Glomerular visceral epithelial cell (primary cell): ENCODE measurements around the gene LRCH1.
A peak's percentile ranks its signal among the peaks of the same experiment; 100 is the strongest.

Experiments
- DNase-seq: peaks from one replicate; pipeline ENCODE4 v3.0.0-alpha.2; 2016; ENCODE audit errors: extremely low spot score

Gene LRCH1

GRCh38 chr13:46593398-46593797 is 40.4 kb downstream of the LRCH1 start:
- no peak for DNase-seq

- no peak for DNase-seq
Observed at GRCh38 chr13:46594374-46595078, 41.6 kb downstream of the LRCH1 start.

GRCh38 chr13:46595136-46595884 is 42.3 kb downstream of the LRCH1 start:
- peak; percentile 37 for DNase-seq

DNA sequence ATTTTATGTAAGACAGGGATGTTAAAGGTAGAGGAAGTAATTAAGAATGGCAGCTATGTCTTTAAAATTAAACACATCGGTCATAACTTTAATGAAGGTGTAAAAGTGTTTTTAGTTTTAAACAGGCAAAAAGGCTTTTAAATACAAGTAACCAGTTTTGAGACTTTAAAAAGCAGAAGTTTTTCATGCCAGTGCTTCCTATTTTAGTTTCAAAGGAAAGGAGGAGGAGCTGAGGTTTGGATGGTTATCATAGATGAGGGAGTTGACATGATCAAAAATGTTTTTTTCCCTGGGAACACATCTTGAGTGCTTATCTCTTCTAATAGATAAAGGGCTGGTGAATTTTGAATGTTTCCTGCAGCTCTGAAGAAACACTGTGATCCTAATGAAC is 42.9 kb downstream of the LRCH1 start:
- DNase-seq = no peak

- DNase-seq = no peak
Observed at GRCh38 chr13:46596466-46596865, 43.5 kb downstream of the LRCH1 start.

DNA sequence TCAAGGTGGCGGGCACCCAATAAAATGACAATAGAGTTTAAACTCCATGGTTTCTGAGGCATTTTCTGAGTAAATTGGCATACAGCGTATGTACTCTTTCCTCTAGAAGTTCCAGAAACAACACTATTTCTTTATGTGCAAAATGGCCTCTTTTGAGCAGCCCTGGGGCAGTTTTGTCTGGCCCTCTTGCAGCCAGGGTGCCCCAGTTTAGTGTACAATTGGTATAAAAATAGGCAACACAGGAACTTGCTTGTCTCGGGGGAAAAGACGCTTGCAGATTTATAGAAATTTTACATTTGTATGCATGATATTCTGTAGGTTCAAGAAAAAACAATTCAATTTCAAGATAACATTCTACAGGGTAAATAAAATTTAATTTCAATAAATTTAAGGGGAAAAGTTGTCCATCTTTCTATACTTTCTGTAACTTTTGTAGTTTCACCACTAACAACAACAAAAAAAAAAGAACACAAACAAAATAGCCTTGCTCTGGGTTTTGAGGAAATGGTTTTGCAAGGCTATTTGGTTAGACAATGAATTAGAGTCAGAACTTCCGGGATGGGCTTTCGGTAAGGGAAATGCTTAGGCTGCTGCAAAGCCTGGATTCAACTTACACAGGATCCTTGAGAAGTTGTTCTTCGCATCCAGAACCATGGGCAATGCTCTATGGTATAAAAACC is 45.3 kb downstream of the LRCH1 start:
- DNase-seq = no peak

GRCh38 chr13:46598820-46599180 is 45.8 kb downstream of the LRCH1 start:
- no peak for DNase-seq

DNA sequence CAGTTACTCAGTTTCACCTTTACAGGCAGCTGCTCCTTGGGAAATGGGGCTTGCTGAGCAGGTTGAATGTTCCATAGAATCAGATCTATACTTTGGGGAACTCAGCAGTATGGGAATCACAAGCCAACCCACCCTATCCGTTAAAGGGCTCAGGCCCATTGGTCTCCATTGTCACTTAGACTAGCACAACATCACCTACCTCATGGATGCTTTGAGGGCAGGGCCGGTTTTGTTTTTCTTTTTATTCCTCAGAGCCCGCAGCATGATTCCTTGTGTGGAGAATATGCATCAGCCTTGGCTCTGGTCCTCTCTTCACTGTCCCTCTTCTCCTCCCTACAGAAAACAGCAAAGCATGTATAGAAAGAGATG is 48.0 kb downstream of the LRCH1 start:
- no peak for DNase-seq

DNA sequence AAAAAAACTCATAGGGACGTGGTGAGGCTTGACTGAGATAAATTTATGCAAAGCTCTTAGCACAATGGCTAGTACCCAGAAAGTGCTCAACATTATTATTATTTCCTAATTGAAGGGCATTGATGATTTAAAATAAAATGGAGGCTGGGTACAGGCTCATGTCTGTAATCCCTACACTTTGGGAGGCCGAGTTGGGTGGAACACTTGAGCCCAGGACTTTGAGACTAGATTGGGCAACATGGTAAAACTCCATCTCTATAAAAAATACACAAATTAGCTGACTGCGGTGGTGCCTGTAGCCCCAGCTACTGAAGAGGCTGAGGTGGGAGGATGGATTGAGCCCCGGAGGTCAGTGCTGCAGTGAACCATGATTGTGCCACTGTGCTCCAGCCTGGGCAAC is 49.6 kb downstream of the LRCH1 start:
- DNase-seq = no peak

GRCh38 chr13:46603165-46603603 is 50.2 kb downstream of the LRCH1 start:
- DNase-seq = no peak

DNA sequence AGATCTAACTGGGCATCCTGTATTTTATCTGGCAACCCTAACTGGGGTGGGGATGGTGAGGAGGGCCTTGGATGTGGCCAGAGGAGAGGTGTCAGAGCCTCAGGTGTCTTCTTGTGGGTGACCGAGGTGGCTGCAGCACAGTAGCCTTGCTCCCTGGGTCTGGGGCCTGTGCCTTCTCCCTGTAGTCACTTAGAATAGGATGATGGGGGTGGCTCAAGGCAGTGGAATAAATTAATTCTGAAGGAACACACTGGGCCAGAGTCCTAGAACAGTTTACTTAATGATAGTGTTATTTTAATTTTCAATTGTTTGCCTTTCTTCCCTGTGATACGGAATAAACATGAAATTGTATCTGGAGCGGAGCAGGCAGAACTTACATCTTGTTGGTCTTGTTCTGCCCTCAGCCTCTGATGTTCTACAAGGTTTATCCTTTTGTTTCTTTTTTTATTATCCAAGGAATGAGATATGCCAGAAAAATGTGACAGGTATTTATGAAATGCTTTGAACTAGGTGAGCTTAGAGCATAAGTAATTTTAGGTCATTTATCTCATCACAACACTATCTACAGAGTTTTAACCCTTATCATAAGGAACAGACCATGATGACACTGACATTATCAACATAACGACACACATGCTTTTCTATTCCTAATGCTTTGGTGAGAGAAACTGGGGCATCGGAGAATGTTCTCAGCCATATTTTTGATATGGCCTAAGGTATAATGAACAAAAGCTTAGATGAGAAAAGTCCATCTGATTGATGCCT is 51.4 kb downstream of the LRCH1 start:
- DNase-seq = no peak

GRCh38 chr13:46605076-46605824 is 52.3 kb downstream of the LRCH1 start:
- no peak for DNase-seq

- no peak for DNase-seq
Observed at GRCh38 chr13:46605825-46606554, 53.0 kb downstream of the LRCH1 start.

- DNase-seq = no peak
Observed at GRCh38 chr13:46606970-46607369, 54.0 kb downstream of the LRCH1 start.

GRCh38 chr13:46607768-46608564 is 55.0 kb downstream of the LRCH1 start:
- DNase-seq = peak; percentile 92

GRCh38 chr13:46609052-46609451 is 56.1 kb downstream of the LRCH1 start:
- DNase-seq = no peak

DNA sequence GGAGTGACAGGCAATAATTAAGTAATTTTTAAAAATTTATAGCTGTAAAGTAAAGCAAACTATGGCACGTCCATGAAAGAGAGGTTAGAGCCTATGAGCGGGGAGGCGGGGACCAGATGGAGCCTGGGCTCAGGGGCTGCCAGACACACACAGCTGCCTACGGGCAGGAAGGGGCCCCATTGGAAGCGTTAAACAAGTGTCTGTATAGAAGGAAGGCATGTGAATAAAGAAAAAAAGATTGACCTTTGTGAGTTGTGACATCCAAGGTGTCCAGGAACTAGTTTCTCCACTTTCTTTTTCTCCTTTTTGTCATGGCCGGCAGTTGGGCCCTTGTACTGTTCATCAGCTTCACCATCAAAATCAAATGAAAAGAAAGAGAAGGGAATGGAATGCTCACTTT is 56.8 kb downstream of the LRCH1 start:
- DNase-seq = no peak

- no peak for DNase-seq
Observed at GRCh38 chr13:46612267-46612666, 59.3 kb downstream of the LRCH1 start.

DNA sequence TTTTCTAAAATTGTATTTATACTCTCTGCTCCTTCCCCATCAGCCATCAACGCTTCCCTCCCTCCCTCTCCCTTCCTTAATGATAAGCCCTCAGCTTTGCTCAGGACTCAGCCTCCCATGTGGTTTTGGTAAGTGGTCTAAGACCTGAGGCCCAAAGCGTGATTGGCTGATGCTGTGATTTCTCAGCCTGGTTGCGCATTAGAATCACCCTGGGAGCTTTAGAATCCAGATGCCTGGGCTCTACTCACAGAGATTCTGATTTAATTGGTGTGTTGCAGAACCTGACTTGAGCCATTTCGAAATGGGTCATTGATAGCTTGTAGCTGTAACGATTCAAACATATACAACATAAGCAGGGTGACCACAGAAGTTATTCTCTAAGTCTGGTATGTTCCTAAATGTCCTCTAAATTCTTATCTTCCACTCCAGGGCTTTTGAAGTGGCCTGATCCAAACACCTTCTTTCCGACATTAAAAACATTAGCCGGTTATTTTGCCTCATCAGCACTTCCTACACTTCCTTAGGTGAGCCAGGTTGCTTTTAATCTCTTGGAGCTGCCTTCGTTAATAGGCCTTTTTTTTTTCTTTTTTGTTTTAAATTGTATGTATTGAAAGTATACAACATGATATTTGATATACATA is 60.6 kb downstream of the LRCH1 start:
- DNase-seq = no peak
